Measurements from ENCODE around the gene ASB3.

The ASB3 gene

DNA sequence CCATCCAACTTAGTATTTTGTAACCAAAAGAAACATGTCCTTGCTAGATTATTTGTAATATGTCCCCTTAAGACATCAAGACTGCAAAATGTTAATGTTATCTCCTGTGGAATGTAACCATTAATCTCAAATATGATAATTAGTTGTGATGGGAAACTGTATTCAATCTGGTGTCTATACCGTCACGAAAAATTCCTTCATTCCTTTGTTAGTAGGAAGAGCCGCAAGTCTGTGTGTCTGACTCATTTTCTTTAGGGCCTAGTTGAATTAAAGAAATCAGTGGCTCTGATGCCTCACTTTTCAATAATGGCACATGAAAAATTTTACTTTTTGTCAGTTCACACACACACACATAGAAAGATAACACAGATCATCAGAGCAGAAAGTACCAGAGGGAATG lies 146.3 kb downstream of the ASB3 start:
- TF ChIP-seq, protein P1, sequence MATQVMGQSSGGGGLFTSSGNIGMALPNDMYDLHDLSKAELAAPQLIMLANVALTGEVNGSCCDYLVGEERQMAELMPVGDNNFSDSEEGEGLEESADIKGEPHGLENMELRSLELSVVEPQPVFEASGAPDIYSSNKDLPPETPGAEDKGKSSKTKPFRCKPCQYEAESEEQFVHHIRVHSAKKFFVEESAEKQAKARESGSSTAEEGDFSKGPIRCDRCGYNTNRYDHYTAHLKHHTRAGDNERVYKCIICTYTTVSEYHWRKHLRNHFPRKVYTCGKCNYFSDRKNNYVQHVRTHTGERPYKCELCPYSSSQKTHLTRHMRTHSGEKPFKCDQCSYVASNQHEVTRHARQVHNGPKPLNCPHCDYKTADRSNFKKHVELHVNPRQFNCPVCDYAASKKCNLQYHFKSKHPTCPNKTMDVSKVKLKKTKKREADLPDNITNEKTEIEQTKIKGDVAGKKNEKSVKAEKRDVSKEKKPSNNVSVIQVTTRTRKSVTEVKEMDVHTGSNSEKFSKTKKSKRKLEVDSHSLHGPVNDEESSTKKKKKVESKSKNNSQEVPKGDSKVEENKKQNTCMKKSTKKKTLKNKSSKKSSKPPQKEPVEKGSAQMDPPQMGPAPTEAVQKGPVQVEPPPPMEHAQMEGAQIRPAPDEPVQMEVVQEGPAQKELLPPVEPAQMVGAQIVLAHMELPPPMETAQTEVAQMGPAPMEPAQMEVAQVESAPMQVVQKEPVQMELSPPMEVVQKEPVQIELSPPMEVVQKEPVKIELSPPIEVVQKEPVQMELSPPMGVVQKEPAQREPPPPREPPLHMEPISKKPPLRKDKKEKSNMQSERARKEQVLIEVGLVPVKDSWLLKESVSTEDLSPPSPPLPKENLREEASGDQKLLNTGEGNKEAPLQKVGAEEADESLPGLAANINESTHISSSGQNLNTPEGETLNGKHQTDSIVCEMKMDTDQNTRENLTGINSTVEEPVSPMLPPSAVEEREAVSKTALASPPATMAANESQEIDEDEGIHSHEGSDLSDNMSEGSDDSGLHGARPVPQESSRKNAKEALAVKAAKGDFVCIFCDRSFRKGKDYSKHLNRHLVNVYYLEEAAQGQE (IDR thresholded peaks at IDR 0.05; ENCODE audit: insufficient read depth in 1 of 2, low read depth in 2 of 2, low read length in 2 of 2), result no peak
- TF ChIP-seq FOXP2 (optimal IDR thresholded peaks at IDR 0.05; ENCODE audit: borderline replicate concordance, extremely low read depth, extremely low read length, insufficient read depth) (no peak), POLR2AphosphoS5 (IDR thresholded peaks at IDR 0.05; ENCODE audit: low read depth, low read length) (no peak), SIN3A (IDR thresholded peaks at IDR 0.05; ENCODE audit: borderline replicate concordance, insufficient read depth, low read length) (no peak), TAF1 (IDR thresholded peaks at IDR 0.05; ENCODE audit: borderline replicate concordance, insufficient read depth, low read length) (no peak)

DNA sequence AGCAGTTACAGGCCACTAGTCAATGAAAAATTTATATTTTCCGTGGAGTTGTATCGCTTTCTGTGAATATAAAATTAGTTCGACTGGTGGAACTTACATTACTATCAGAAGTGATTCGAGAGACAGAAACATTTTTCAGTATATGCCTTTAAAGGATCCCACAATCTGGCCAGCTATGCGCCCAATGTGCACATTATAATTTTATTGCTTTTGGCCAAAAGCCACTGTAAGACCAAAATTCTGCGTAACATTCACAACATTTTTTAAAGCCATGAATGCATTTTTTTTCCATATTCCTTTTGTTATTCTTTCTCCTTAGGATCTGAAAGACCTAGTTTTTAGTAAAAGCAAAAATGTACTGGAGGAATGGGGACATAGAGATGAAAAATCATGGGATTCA lies 150.2 kb downstream of the ASB3 start:
- TF ChIP-seq, protein P1 (IDR thresholded peaks at IDR 0.05; ENCODE audit: insufficient read depth in 1 of 2, low read depth in 2 of 2, low read length in 2 of 2), result no peak
- TF ChIP-seq TAF1 (IDR thresholded peaks at IDR 0.05; ENCODE audit: borderline replicate concordance, insufficient read depth, low read length), result no peak
- TF ChIP-seq FOXP2 (optimal IDR thresholded peaks at IDR 0.05; ENCODE audit: borderline replicate concordance, extremely low read depth, extremely low read length, insufficient read depth), result no peak
- no peak for TF ChIP-seq POLR2AphosphoS5 (IDR thresholded peaks at IDR 0.05; ENCODE audit: low read depth, low read length)
- TF ChIP-seq SIN3A (IDR thresholded peaks at IDR 0.05; ENCODE audit: borderline replicate concordance, insufficient read depth, low read length), result no peak

DNA sequence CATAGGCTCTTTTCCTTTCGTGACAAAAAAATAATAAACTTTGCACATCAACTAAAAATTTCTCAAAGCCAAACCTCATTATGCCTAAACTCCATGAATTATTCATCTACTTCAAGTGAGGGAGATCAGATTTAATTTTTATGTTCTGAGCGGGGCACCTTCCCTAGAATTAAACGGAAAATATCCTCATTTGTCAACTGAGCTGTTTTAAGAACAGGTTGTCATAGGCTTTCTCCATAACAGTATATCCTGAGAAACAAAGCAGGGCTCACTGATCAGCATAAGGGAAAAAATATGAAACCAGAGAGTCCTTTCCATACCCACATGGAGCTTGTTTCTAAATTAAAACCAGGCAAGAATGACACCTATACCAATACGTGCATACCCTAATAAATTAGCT lies 150.6 kb downstream of the ASB3 start:
- TF ChIP-seq TAF1 (IDR thresholded peaks at IDR 0.05; ENCODE audit: borderline replicate concordance, insufficient read depth, low read length) (no peak), SIN3A (IDR thresholded peaks at IDR 0.05; ENCODE audit: borderline replicate concordance, insufficient read depth, low read length) (no peak), POLR2AphosphoS5 (IDR thresholded peaks at IDR 0.05; ENCODE audit: low read depth, low read length) (no peak), FOXP2 (optimal IDR thresholded peaks at IDR 0.05; ENCODE audit: borderline replicate concordance, extremely low read depth, extremely low read length, insufficient read depth) (no peak)
- TF ChIP-seq, protein P1 (IDR thresholded peaks at IDR 0.05; ENCODE audit: insufficient read depth in 1 of 2, low read depth in 2 of 2, low read length in 2 of 2), result no peak

DNA sequence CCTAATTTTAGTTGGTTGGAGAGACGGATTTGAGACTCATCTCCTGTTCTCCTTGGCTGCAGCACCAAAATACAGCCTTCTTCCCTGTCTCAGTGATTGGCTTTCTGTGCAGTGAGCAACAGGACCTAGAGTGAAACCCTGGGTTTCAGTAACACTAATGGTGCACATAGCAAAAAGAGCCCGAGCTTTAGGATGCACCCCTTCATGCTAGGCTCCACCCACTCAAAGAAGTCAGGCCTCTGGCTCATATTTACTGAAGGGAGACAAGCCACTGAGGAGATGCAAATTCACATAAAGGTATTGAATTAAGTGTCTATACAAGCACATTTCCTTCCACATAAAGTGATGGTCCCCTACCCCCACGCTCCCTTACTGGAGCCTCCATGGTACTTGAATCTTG lies 151.1 kb downstream of the ASB3 start:
- no peak for TF ChIP-seq TAF1 (IDR thresholded peaks at IDR 0.05; ENCODE audit: borderline replicate concordance, insufficient read depth, low read length)
- TF ChIP-seq POLR2AphosphoS5 (IDR thresholded peaks at IDR 0.05; ENCODE audit: low read depth, low read length), result no peak
- TF ChIP-seq, protein P1 (IDR thresholded peaks at IDR 0.05; ENCODE audit: insufficient read depth in 1 of 2, low read depth in 2 of 2, low read length in 2 of 2), result no peak
- TF ChIP-seq FOXP2 (optimal IDR thresholded peaks at IDR 0.05; ENCODE audit: borderline replicate concordance, extremely low read depth, extremely low read length, insufficient read depth), result no peak
- no peak for TF ChIP-seq SIN3A (IDR thresholded peaks at IDR 0.05; ENCODE audit: borderline replicate concordance, insufficient read depth, low read length)

DNA sequence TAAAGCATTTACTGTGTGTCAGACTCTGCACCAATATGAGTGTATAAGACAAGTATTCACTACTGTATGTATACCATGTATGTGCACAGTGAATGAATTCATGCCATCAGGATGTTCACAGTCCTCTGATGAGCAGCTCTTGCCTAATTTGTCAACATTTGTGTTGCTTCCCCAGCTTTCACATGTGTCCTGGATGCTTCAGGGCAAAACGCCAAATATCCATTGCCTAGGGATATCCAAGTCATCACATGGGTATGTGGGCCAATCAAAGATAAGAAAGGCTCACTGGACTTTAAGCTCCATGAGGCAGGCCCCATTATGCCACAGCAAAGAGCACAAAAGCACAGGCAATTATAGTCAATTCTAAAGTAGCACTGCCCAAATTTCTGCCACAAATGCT lies 153.3 kb downstream of the ASB3 start:
- TF ChIP-seq FOXP2 (optimal IDR thresholded peaks at IDR 0.05; ENCODE audit: borderline replicate concordance, extremely low read depth, extremely low read length, insufficient read depth) (no peak), TAF1 (IDR thresholded peaks at IDR 0.05; ENCODE audit: borderline replicate concordance, insufficient read depth, low read length) (no peak), POLR2AphosphoS5 (IDR thresholded peaks at IDR 0.05; ENCODE audit: low read depth, low read length) (no peak), SIN3A (IDR thresholded peaks at IDR 0.05; ENCODE audit: borderline replicate concordance, insufficient read depth, low read length) (no peak)

Data from PFSK-1 (cell line).